ENCODE measurements around the gene HOXC9.

Gene HOXC9

GRCh38 chr12:53998110-53998899 lies 1.7 kb upstream of the HOXC9 start:
- H3K9ac ChIP-seq (ENCODE audit: low read length in 2 of 2), result no peak overlapping the region
- H3K4me3 ChIP-seq (ENCODE audit: low read length in 2 of 2), result no peak overlapping the region
- H3K9me3 ChIP-seq (ENCODE audit: control insufficient read depth in 2 of 2, low read length in 2 of 2), result peaks cover 0 to 3% of the 10 kb centered on the region in 2 donors
- H3K36me3 ChIP-seq (ENCODE audit: control insufficient read depth in 2 of 2, insufficient read depth in 2 of 2, low read length in 2 of 2), result no peaks in the 10 kb centered on the region
- H3K27ac ChIP-seq (ENCODE audit: low read length), result no peak overlapping the region
- H3K27me3 ChIP-seq (ENCODE audit: control insufficient read depth in 1 of 2, insufficient read depth in 2 of 2, low read length in 2 of 2), result peaks cover 87 to 97% of the 10 kb centered on the region in 2 donors
- H3K4me1 ChIP-seq (ENCODE audit: control insufficient read depth, insufficient read depth, low read length), result peaks cover 32% of the 10 kb centered on the region

GRCh38 chr12:53998900-53999236 lies 1.1 kb upstream of the HOXC9 start:
- Histone ChIP-seq H3K9me3 (ENCODE audit: control insufficient read depth in 2 of 2, low read length in 2 of 2) (no peaks in the 10 kb centered on the region), H3K4me3 (ENCODE audit: low read length in 2 of 2) (no peak overlapping the region), H3K9ac (ENCODE audit: low read length in 2 of 2) (no peak overlapping the region), H3K4me1 (ENCODE audit: control insufficient read depth, insufficient read depth, low read length) (peaks cover 31% of the 10 kb centered on the region), H3K27me3 (ENCODE audit: control insufficient read depth in 1 of 2, insufficient read depth in 2 of 2, low read length in 2 of 2) (peaks cover 86 to 95% of the 10 kb centered on the region in 2 donors), H3K36me3 (ENCODE audit: control insufficient read depth in 2 of 2, insufficient read depth in 2 of 2, low read length in 2 of 2) (no peaks in the 10 kb centered on the region), H3K27ac (ENCODE audit: low read length) (no peak overlapping the region)

- no peak overlapping the region for H3K27ac ChIP-seq (ENCODE audit: low read length)
- no peaks in the 10 kb centered on the region for H3K9me3 ChIP-seq (ENCODE audit: control insufficient read depth in 2 of 2, low read length in 2 of 2)
- peaks cover 86 to 95% of the 10 kb centered on the region in 2 donors for H3K27me3 ChIP-seq (ENCODE audit: control insufficient read depth in 1 of 2, insufficient read depth in 2 of 2, low read length in 2 of 2)
- no peaks in the 10 kb centered on the region for H3K36me3 ChIP-seq (ENCODE audit: control insufficient read depth in 2 of 2, insufficient read depth in 2 of 2, low read length in 2 of 2)
- H3K4me3 ChIP-seq (ENCODE audit: low read length in 2 of 2), result peak overlapping the region in 1 of 2 donors; percentile 8
- peaks cover 25% of the 10 kb centered on the region for H3K4me1 ChIP-seq (ENCODE audit: control insufficient read depth, insufficient read depth, low read length)
- no peak overlapping the region for H3K9ac ChIP-seq (ENCODE audit: low read length in 2 of 2)
Measured at GRCh38 chr12:53999559-54000115, 324 bp upstream of the HOXC9 start.

GRCh38 chr12:54001283-54002187 lies 1.6 kb downstream of the HOXC9 start:
- Histone ChIP-seq H3K27ac (ENCODE audit: low read length) (no peak overlapping the region), H3K27me3 (ENCODE audit: control insufficient read depth in 1 of 2, insufficient read depth in 2 of 2, low read length in 2 of 2) (peaks cover 87 to 95% of the 10 kb centered on the region in 2 donors), H3K36me3 (ENCODE audit: control insufficient read depth in 2 of 2, insufficient read depth in 2 of 2, low read length in 2 of 2) (no peaks in the 10 kb centered on the region), H3K4me3 (ENCODE audit: low read length in 2 of 2) (no peak overlapping the region), H3K9ac (ENCODE audit: low read length in 2 of 2) (no peak overlapping the region), H3K9me3 (ENCODE audit: control insufficient read depth in 2 of 2, low read length in 2 of 2) (no peaks in the 10 kb centered on the region), H3K4me1 (ENCODE audit: control insufficient read depth, insufficient read depth, low read length) (peaks cover 17% of the 10 kb centered on the region)

- Histone ChIP-seq H3K4me1 (ENCODE audit: control insufficient read depth, insufficient read depth, low read length) (peaks cover 17% of the 10 kb centered on the region), H3K27me3 (ENCODE audit: control insufficient read depth in 1 of 2, insufficient read depth in 2 of 2, low read length in 2 of 2) (peaks cover 88 to 95% of the 10 kb centered on the region in 2 donors), H3K36me3 (ENCODE audit: control insufficient read depth in 2 of 2, insufficient read depth in 2 of 2, low read length in 2 of 2) (no peaks in the 10 kb centered on the region), H3K27ac (ENCODE audit: low read length) (no peak overlapping the region), H3K9ac (ENCODE audit: low read length in 2 of 2) (no peak overlapping the region), H3K4me3 (ENCODE audit: low read length in 2 of 2) (no peak overlapping the region), H3K9me3 (ENCODE audit: control insufficient read depth in 2 of 2, low read length in 2 of 2) (no peaks in the 10 kb centered on the region)
Measured at GRCh38 chr12:54002278-54002914, 2.4 kb downstream of the HOXC9 start.

- Histone ChIP-seq H3K9me3 (ENCODE audit: control insufficient read depth in 2 of 2, low read length in 2 of 2) (no peaks in the 10 kb centered on the region), H3K9ac (ENCODE audit: low read length in 2 of 2) (no peak overlapping the region), H3K4me3 (ENCODE audit: low read length in 2 of 2) (no peak overlapping the region), H3K27ac (ENCODE audit: low read length) (no peak overlapping the region), H3K27me3 (ENCODE audit: control insufficient read depth in 1 of 2, insufficient read depth in 2 of 2, low read length in 2 of 2) (peaks cover 88 to 95% of the 10 kb centered on the region in 2 donors), H3K4me1 (ENCODE audit: control insufficient read depth, insufficient read depth, low read length) (peaks cover 17% of the 10 kb centered on the region), H3K36me3 (ENCODE audit: control insufficient read depth in 2 of 2, insufficient read depth in 2 of 2, low read length in 2 of 2) (no peaks in the 10 kb centered on the region)
Measured at GRCh38 chr12:54002915-54003389, 3.0 kb downstream of the HOXC9 start.

GRCh38 chr12:54003625-54004024 lies 3.7 kb downstream of the HOXC9 start:
- H3K9me3 ChIP-seq (ENCODE audit: control insufficient read depth in 2 of 2, low read length in 2 of 2), result no peaks in the 10 kb centered on the region
- no peak overlapping the region for H3K4me3 ChIP-seq (ENCODE audit: low read length in 2 of 2)
- H3K9ac ChIP-seq (ENCODE audit: low read length in 2 of 2), result no peak overlapping the region
- H3K27ac ChIP-seq (ENCODE audit: low read length), result no peak overlapping the region
- no peaks in the 10 kb centered on the region for H3K36me3 ChIP-seq (ENCODE audit: control insufficient read depth in 2 of 2, insufficient read depth in 2 of 2, low read length in 2 of 2)
- H3K27me3 ChIP-seq (ENCODE audit: control insufficient read depth in 1 of 2, insufficient read depth in 2 of 2, low read length in 2 of 2), result peaks cover 86 to 95% of the 10 kb centered on the region in 2 donors
- peaks cover 17% of the 10 kb centered on the region for H3K4me1 ChIP-seq (ENCODE audit: control insufficient read depth, insufficient read depth, low read length)

GRCh38 chr12:54004063-54004840 lies 4.3 kb downstream of the HOXC9 start:
- H3K4me1 ChIP-seq (ENCODE audit: control insufficient read depth, insufficient read depth, low read length), result peaks cover 18% of the 10 kb centered on the region
- H3K9me3 ChIP-seq (ENCODE audit: control insufficient read depth in 2 of 2, low read length in 2 of 2), result no peaks in the 10 kb centered on the region
- no peak overlapping the region for H3K4me3 ChIP-seq (ENCODE audit: low read length in 2 of 2)
- no peaks in the 10 kb centered on the region for H3K36me3 ChIP-seq (ENCODE audit: control insufficient read depth in 2 of 2, insufficient read depth in 2 of 2, low read length in 2 of 2)
- H3K9ac ChIP-seq (ENCODE audit: low read length in 2 of 2), result no peak overlapping the region
- peaks cover 84 to 92% of the 10 kb centered on the region in 2 donors for H3K27me3 ChIP-seq (ENCODE audit: control insufficient read depth in 1 of 2, insufficient read depth in 2 of 2, low read length in 2 of 2)
- no peak overlapping the region for H3K27ac ChIP-seq (ENCODE audit: low read length)

- Histone ChIP-seq H3K4me1 (ENCODE audit: control insufficient read depth, insufficient read depth, low read length) (peaks cover 18% of the 10 kb centered on the region), H3K36me3 (ENCODE audit: control insufficient read depth in 2 of 2, insufficient read depth in 2 of 2, low read length in 2 of 2) (no peaks in the 10 kb centered on the region), H3K9ac (ENCODE audit: low read length in 2 of 2) (no peak overlapping the region)
Measured at GRCh38 chr12:54004841-54005530, 5.0 kb downstream of the HOXC9 start.

More at GRCh38 chr12:54004841-54005530, 5.0 kb downstream of the HOXC9 start:
- H3K4me3 ChIP-seq (ENCODE audit: low read length in 2 of 2), result no peak overlapping the region
- H3K27ac ChIP-seq (ENCODE audit: low read length), result no peak overlapping the region
- H3K9me3 ChIP-seq (ENCODE audit: control insufficient read depth in 2 of 2, low read length in 2 of 2), result no peaks in the 10 kb centered on the region
- H3K27me3 ChIP-seq (ENCODE audit: control insufficient read depth in 1 of 2, insufficient read depth in 2 of 2, low read length in 2 of 2), result peaks cover 85 to 94% of the 10 kb centered on the region in 2 donors

Data from stomach smooth muscle (tissue), 2 donors.